ENCODE measurements around the gene USF3. TPM values are rescaled to one million over a fixed set of nuclear protein-coding genes. Genes with fewer than 3 reads are reported as not detected.

The USF3 gene
- total and polyA plus RNA-seq, 8 donors: 3.3 to 30.6 (median 7.6) TPM

GRCh38 chr3:113654851-113655250 lies 41.6 kb downstream of the USF3 start:
- no peaks in the 10 kb centered on the region for H3K27me3 ChIP-seq
- peaks cover 5 to 35% (median 20%) of the 10 kb centered on the region in 4 donors for H3K36me3 ChIP-seq
- H3K9me3 ChIP-seq: no peaks in the 10 kb centered on the region
- intact Hi-C loops (cut with DNase I; ENCODE audit: low total_unique reads): no loop called here
- TF ChIP-seq POLR2A (IDR thresholded peaks at IDR 0.05) (no peak), POLR2AphosphoS5 (IDR thresholded peaks at IDR 0.05) (no peak), EP300 (IDR thresholded peaks at IDR 0.05) (no peak)
- TF ChIP-seq, protein P1, sequence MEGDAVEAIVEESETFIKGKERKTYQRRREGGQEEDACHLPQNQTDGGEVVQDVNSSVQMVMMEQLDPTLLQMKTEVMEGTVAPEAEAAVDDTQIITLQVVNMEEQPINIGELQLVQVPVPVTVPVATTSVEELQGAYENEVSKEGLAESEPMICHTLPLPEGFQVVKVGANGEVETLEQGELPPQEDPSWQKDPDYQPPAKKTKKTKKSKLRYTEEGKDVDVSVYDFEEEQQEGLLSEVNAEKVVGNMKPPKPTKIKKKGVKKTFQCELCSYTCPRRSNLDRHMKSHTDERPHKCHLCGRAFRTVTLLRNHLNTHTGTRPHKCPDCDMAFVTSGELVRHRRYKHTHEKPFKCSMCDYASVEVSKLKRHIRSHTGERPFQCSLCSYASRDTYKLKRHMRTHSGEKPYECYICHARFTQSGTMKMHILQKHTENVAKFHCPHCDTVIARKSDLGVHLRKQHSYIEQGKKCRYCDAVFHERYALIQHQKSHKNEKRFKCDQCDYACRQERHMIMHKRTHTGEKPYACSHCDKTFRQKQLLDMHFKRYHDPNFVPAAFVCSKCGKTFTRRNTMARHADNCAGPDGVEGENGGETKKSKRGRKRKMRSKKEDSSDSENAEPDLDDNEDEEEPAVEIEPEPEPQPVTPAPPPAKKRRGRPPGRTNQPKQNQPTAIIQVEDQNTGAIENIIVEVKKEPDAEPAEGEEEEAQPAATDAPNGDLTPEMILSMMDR (IDR thresholded peaks at IDR 0.05): no peak
- no peak overlapping the region for H3K4me3 ChIP-seq
- 37 to 63% (median 43%) methylated on average over 3 of the region's 3 CpGs for WGBS, 5 donors
- H3K27ac ChIP-seq: no peak overlapping the region
- DNase-seq: no peak
- H3K4me1 ChIP-seq: peaks cover 0 to 9% (median 3%) of the 10 kb centered on the region in 4 donors

DNA sequence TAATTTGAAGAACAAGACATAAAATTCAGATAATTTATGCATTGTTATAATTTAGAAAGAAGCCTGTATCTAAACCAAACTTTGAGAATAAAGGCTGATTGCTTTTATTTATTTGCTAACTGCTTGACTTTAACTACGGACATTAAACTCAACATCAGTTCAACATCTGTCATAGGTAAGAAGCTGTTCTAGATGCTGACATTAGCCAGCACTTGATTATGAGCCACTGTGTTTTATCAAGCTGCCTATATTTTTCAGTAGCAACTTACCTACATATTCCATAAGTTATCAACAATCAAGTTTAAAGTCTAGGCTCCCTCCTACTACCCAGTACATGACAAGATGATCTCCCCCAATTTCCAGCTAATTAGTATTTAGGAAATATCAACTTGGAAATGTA lies 42.1 kb downstream of the USF3 start:
- DNase-seq: no peak
- peaks cover 0 to 9% (median 3%) of the 10 kb centered on the region in 4 donors for H3K4me1 ChIP-seq
- H3K27me3 ChIP-seq: no peaks in the 10 kb centered on the region
- no peak overlapping the region for H3K4me3 ChIP-seq
- no peak for TF ChIP-seq POLR2A (IDR thresholded peaks at IDR 0.05)
- no peak for TF ChIP-seq EP300 (IDR thresholded peaks at IDR 0.05)
- TF ChIP-seq, protein P1 (IDR thresholded peaks at IDR 0.05): no peak
- no peak for TF ChIP-seq POLR2AphosphoS5 (IDR thresholded peaks at IDR 0.05)
- 53 to 89% (median 77%) methylated on average over 1 of the region's 1 CpG for WGBS, 5 donors
- H3K9me3 ChIP-seq: no peaks in the 10 kb centered on the region
- intact Hi-C loops (cut with DNase I; ENCODE audit: low total_unique reads): no loop called here
- no peak overlapping the region for H3K27ac ChIP-seq
- H3K36me3 ChIP-seq: peaks cover 4 to 29% (median 15%) of the 10 kb centered on the region in 4 donors

GRCh38 chr3:113649174-113649845 lies 47.1 kb downstream of the USF3 start:
- Histone ChIP-seq H3K9me3 (peaks cover 0 to 17% (median 9%) of the 10 kb centered on the region in 4 donors), H3K4me1 (no peaks in the 10 kb centered on the region), H3K4me3 (no peak overlapping the region), H3K27me3 (no peaks in the 10 kb centered on the region), H3K36me3 (no peaks in the 10 kb centered on the region), H3K27ac (no peak overlapping the region)
- no peak for DNase-seq
- intact Hi-C loops (cut with DNase I; ENCODE audit: low total_unique reads): no loop called here
- TF ChIP-seq, protein P1 (IDR thresholded peaks at IDR 0.05): no peak
- no peak for TF ChIP-seq POLR2A (IDR thresholded peaks at IDR 0.05)
- no peak for TF ChIP-seq POLR2AphosphoS5 (IDR thresholded peaks at IDR 0.05)
- TF ChIP-seq EP300 (IDR thresholded peaks at IDR 0.05): no peak
- 75 to 89% (median 82%) methylated on average over 6 of the region's 6 CpGs for WGBS, 5 donors

DNA sequence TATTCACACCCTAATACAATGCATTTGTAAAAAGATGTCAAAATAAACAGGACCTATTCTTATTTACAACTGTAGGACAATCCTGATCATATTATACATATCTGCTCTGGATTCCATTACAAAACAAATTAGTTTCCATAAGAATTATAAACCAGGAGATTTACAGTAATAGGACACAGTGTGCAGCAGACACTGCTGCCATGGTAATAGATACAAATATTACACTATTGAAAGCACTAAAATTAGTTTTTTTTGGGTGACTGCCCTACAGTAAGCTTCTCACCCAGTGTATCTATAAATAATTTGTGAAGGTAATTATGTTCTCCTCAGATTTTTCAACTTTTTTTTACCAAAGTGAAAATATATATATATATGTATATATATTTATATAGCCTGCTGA lies 47.9 kb downstream of the USF3 start:
- H3K9me3 ChIP-seq: peaks cover 0 to 21% (median 9%) of the 10 kb centered on the region in 4 donors
- TF ChIP-seq, protein P1 (IDR thresholded peaks at IDR 0.05): no peak
- TF ChIP-seq POLR2AphosphoS5 (IDR thresholded peaks at IDR 0.05) (no peak), POLR2A (IDR thresholded peaks at IDR 0.05) (no peak)
- H3K4me3 ChIP-seq: no peak overlapping the region
- intact Hi-C loops (cut with DNase I; ENCODE audit: low total_unique reads): no loop called here
- H3K27ac ChIP-seq: no peak overlapping the region
- no peaks in the 10 kb centered on the region for H3K27me3 ChIP-seq
- H3K4me1 ChIP-seq: no peaks in the 10 kb centered on the region
- H3K36me3 ChIP-seq: no peaks in the 10 kb centered on the region
- no peak for DNase-seq

Data from stomach (tissue), 9 donors.